Ascending aorta (tissue), 2 donors: ENCODE measurements around the gene GSTM4. TPM values are rescaled to one million over a fixed set of nuclear protein-coding genes. Genes with fewer than 3 reads are reported as not detected.

Experiments used
- DNase-seq, 2 donors: peaks; one replicate each; pipeline ENCODE4 v3.0.0-alpha.2; 2019; ENCODE audit warnings: low spot score in 2 of 2
- H3K27ac ChIP-seq, 2 donors: fragments of 200-600 bp; sonication (generic); one replicate each; pipeline ENCODE4 v1.5.1; 2016 to 2017; ENCODE audit warnings: mild to moderate bottlenecking in 1 of 2
- H3K27me3 ChIP-seq: fragments of 200-600 bp; sonication (generic); one replicate; pipeline ENCODE4 v1.5.1; 2017
- H3K36me3 ChIP-seq, 2 donors: fragments of 200-600 bp; sonication (generic); one replicate each; pipeline ENCODE4 v1.5.1; 2016
- H3K4me1 ChIP-seq, 2 donors: fragments of 200-600 bp; sonication (generic); one replicate each; pipeline ENCODE4 v1.5.1; 2016 to 2017; ENCODE audit warnings: mild to moderate bottlenecking in 1 of 2
- H3K4me3 ChIP-seq, 2 donors: fragments of 200-600 bp; sonication (generic); one replicate each; pipeline ENCODE4 v1.5.1; 2016 to 2017; ENCODE audit warnings: mild to moderate bottlenecking in 1 of 2
- H3K9me3 ChIP-seq, 2 donors: fragments of 200-600 bp; sonication (generic); one replicate each; pipeline ENCODE4 v1.5.1; 2016
- CTCF ChIP-seq, 3 experiments: fragments of 200-600 bp in 2 of 3; fragments of 450-650 bp in 1 of 3; sonication (generic) in 2 of 3; IDR thresholded peaks; one replicate each; pipeline ENCODE4 v1.5.1; 2016 to 2019; ENCODE audit warnings: antibody characterized with exemption in 3 of 3, mild to moderate bottlenecking in 1 of 3, moderate library complexity in 1 of 3
- intact Hi-C: fragments of 100-400 bp; cut with DNase I; formaldehyde crosslinking; loops from one replicate; pipeline ENCODE4 v1.15.1; 2023
- total RNA-seq: library from RNA; depleted of rRNA; stranded (reverse); fragments of >200 nt; gene quantifications from one replicate; pipeline ENCODE4 v1.1.0, GENCODE V29; 2016

Gene GSTM4
- total RNA-seq, 1 donor from 2014 or later = 27.8 TPM

- peaks cover 7 to 24% of the 10 kb centered on the region in 2 donors for H3K4me1 ChIP-seq
- H3K9me3 ChIP-seq = no peaks in the 10 kb centered on the region
- H3K36me3 ChIP-seq = no peaks in the 10 kb centered on the region
- H3K4me3 ChIP-seq = no peak overlapping the region
- no peak for DNase-seq
- H3K27ac ChIP-seq = no peak overlapping the region
- intact Hi-C loops = no loop called here
- no peaks in the 10 kb centered on the region for H3K27me3 ChIP-seq
- no peak for TF ChIP-seq CTCF (IDR thresholded peaks at IDR 0.05)
These were observed 2.6 kb upstream of the GSTM4 start for GRCh38 chr1:109653306-109653705.

GRCh38 chr1:109654519-109654918, 1.4 kb upstream of the GSTM4 start:
- TF ChIP-seq CTCF (IDR thresholded peaks at IDR 0.05) = no peak
- Histone ChIP-seq H3K36me3 (peaks cover 0 to 7% of the 10 kb centered on the region in 2 donors), H3K4me3 (no peak overlapping the region), H3K27ac (peak overlapping the region; percentile 84 to 94), H3K27me3 (no peaks in the 10 kb centered on the region), H3K4me1 (peaks cover 7 to 23% of the 10 kb centered on the region in 2 donors), H3K9me3 (no peaks in the 10 kb centered on the region)
- intact Hi-C loops = no loop called here
- DNase-seq = no peak

GRCh38 chr1:109657395-109657794, 1.5 kb downstream of the GSTM4 start:
- H3K36me3 ChIP-seq = peaks cover 0 to 7% of the 10 kb centered on the region in 2 donors
- DNase-seq = no peak
- no peak for TF ChIP-seq CTCF (IDR thresholded peaks at IDR 0.05)
- H3K27ac ChIP-seq = peak overlapping the region in 1 of 2 donors; percentile 32
- H3K9me3 ChIP-seq = no peaks in the 10 kb centered on the region
- H3K4me3 ChIP-seq = no peak overlapping the region
- no peaks in the 10 kb centered on the region for H3K27me3 ChIP-seq
- H3K4me1 ChIP-seq = peaks cover 7 to 10% of the 10 kb centered on the region in 2 donors
- intact Hi-C loops = no loop called here

GRCh38 chr1:109657970-109658369, 2.1 kb downstream of the GSTM4 start:
- intact Hi-C loops = no loop called here
- peaks cover 0 to 7% of the 10 kb centered on the region in 2 donors for H3K36me3 ChIP-seq
- H3K27me3 ChIP-seq = no peaks in the 10 kb centered on the region
- TF ChIP-seq CTCF (IDR thresholded peaks at IDR 0.05) = no peak
- DNase-seq = no peak
- peaks cover 7 to 10% of the 10 kb centered on the region in 2 donors for H3K4me1 ChIP-seq
- H3K27ac ChIP-seq = no peak overlapping the region
- no peak overlapping the region for H3K4me3 ChIP-seq
- no peaks in the 10 kb centered on the region for H3K9me3 ChIP-seq

- no peak for TF ChIP-seq CTCF (IDR thresholded peaks at IDR 0.05)
- no peak for DNase-seq
- H3K27me3 ChIP-seq = no peaks in the 10 kb centered on the region
- H3K4me3 ChIP-seq = no peak overlapping the region
- no peak overlapping the region for H3K27ac ChIP-seq
- no peaks in the 10 kb centered on the region for H3K9me3 ChIP-seq
- H3K4me1 ChIP-seq = peaks cover 7 to 10% of the 10 kb centered on the region in 2 donors
- intact Hi-C loops = no loop called here
- H3K36me3 ChIP-seq = peaks cover 0 to 7% of the 10 kb centered on the region in 2 donors
These were observed 2.7 kb downstream of the GSTM4 start for GRCh38 chr1:109658533-109659042.

GRCh38 chr1:109659145-109659544, 3.2 kb downstream of the GSTM4 start:
- Histone ChIP-seq H3K4me3 (no peak overlapping the region), H3K27ac (no peak overlapping the region), H3K27me3 (no peaks in the 10 kb centered on the region), H3K9me3 (no peaks in the 10 kb centered on the region), H3K4me1 (peaks cover 7 to 10% of the 10 kb centered on the region in 2 donors), H3K36me3 (peaks cover 0 to 7% of the 10 kb centered on the region in 2 donors)
- no peak for DNase-seq
- intact Hi-C loops = no loop called here
- no peak for TF ChIP-seq CTCF (IDR thresholded peaks at IDR 0.05)
